ENCODE measurements around the gene ATXN3. TPM values are rescaled to one million over a fixed set of nuclear protein-coding genes. Genes with fewer than 3 reads are reported as not detected.
A peak's percentile ranks its signal among the peaks of the same experiment; 100 is the strongest.

Gene ATXN3
- total RNA-seq, 1 donor: 24.6 TPM

DNA sequence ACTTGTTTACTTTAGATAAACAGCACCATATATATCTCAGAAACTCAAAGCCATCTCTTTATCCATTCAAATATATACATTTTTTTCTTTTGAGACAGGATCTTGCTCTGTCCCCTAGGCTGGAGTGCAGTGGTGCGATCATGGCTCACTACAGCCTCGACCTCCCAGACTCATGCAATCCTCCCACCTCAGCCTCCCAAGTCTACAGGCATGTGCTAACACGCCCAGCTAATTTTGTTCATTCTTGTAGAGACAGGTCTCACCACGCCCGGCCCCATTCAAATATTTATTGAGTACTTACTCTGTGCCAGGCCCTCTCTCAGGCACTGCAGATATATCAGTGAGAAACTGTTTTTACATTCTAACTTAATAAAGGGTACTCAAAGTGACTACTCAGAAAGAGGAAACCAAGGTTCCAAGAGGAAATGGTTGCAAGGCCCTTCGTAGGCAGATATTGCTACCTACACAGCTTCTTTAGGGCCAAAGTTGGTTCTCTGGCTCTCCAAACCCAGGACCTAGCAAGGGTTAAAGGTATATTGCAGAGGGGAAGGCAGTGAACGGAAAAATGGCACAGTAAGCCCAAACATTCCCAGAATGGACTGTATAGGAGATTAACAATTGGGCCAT lies 2.9 kb downstream of the ATXN3 start:
- no peak for DNase-seq (ENCODE audit: insufficient read length, low spot score, missing footprints)
- no peaks in the 10 kb centered on the region for H3K9me3 ChIP-seq (ENCODE audit: low read depth, low read length)
- H3K4me2 ChIP-seq (ENCODE audit: insufficient read depth, low read length): no peak overlapping the region
- H3K36me3 ChIP-seq (ENCODE audit: insufficient read depth, low read length): no peaks in the 10 kb centered on the region
- H2AFZ ChIP-seq (ENCODE audit: low read length): no peak overlapping the region
- peaks cover 65% of the 10 kb centered on the region for H3K79me2 ChIP-seq (ENCODE audit: insufficient read depth, low read length)
- H3K4me1 ChIP-seq (ENCODE audit: insufficient read depth, low read length): peaks cover 7% of the 10 kb centered on the region
- TF ChIP-seq, protein P1, sequence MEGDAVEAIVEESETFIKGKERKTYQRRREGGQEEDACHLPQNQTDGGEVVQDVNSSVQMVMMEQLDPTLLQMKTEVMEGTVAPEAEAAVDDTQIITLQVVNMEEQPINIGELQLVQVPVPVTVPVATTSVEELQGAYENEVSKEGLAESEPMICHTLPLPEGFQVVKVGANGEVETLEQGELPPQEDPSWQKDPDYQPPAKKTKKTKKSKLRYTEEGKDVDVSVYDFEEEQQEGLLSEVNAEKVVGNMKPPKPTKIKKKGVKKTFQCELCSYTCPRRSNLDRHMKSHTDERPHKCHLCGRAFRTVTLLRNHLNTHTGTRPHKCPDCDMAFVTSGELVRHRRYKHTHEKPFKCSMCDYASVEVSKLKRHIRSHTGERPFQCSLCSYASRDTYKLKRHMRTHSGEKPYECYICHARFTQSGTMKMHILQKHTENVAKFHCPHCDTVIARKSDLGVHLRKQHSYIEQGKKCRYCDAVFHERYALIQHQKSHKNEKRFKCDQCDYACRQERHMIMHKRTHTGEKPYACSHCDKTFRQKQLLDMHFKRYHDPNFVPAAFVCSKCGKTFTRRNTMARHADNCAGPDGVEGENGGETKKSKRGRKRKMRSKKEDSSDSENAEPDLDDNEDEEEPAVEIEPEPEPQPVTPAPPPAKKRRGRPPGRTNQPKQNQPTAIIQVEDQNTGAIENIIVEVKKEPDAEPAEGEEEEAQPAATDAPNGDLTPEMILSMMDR (IDR thresholded peaks at IDR 0.05; ENCODE audit: extremely low read depth, low read depth, low read length): no peak
- H3K27ac ChIP-seq (ENCODE audit: low read depth, low read length): no peak overlapping the region
- H3K27me3 ChIP-seq (ENCODE audit: insufficient read depth, low read length): no peaks in the 10 kb centered on the region
- peaks cover 26% of the 10 kb centered on the region for H4K20me1 ChIP-seq (ENCODE audit: insufficient read depth, low read length)
- no peak overlapping the region for H3K4me3 ChIP-seq (ENCODE audit: insufficient read depth, low read length)

DNA sequence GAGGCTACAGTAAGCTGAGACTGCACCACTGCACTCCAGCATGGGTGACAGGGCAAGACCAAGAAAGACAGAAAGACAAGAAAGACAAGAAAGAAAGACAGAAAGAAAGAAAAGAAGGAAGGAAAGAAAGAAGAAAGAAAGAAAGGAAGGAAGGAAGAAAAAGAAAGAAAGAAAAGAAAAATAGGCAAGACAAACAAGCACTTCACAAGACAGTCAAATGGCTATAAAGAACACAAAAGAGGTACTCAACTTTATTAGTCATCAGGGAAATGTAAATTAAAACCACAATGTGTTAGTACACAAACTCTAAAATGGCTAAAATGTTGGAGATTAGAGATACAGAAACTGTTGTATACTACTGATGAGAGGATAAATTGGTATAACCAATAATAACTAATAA lies 6.6 kb downstream of the ATXN3 start:
- Histone ChIP-seq H3K9me3 (ENCODE audit: low read depth, low read length) (no peaks in the 10 kb centered on the region), H3K4me2 (ENCODE audit: insufficient read depth, low read length) (no peak overlapping the region), H2AFZ (ENCODE audit: low read length) (no peak overlapping the region), H3K36me3 (ENCODE audit: insufficient read depth, low read length) (peaks cover 6% of the 10 kb centered on the region), H3K4me3 (ENCODE audit: insufficient read depth, low read length) (no peak overlapping the region), H3K4me1 (ENCODE audit: insufficient read depth, low read length) (peaks cover under 1% of the 10 kb centered on the region), H3K79me2 (ENCODE audit: insufficient read depth, low read length) (peaks cover 75% of the 10 kb centered on the region), H4K20me1 (ENCODE audit: insufficient read depth, low read length) (peaks cover 22% of the 10 kb centered on the region), H3K27ac (ENCODE audit: low read depth, low read length) (no peak overlapping the region), H3K27me3 (ENCODE audit: insufficient read depth, low read length) (no peaks in the 10 kb centered on the region)
- DNase-seq (ENCODE audit: insufficient read length, low spot score, missing footprints): no peak
- TF ChIP-seq, protein P1 (IDR thresholded peaks at IDR 0.05; ENCODE audit: extremely low read depth, low read depth, low read length): no peak

DNA sequence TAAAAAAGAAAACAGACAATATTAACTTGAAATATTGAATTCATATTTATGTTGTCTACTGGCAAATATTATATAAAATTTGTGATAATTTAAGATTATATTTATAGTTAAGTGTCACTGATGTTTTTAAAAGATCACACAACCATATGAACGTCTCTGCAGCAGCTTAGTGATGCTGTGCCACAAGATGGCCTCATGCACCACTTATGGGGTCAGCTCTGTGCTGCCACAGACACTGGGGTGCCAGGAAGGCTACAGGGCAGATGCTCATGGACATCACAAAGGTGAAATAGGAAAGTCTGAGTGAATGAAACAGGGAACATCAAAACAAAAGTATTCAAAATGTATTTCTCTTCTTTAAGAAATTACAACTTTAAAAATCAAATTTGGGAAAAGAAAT lies 13.1 kb downstream of the ATXN3 start:
- DNase-seq (ENCODE audit: insufficient read length, low spot score, missing footprints): no peak
- Histone ChIP-seq H3K4me3 (ENCODE audit: insufficient read depth, low read length) (no peak overlapping the region), H3K36me3 (ENCODE audit: insufficient read depth, low read length) (peaks cover 8% of the 10 kb centered on the region), H3K4me2 (ENCODE audit: insufficient read depth, low read length) (no peak overlapping the region), H3K4me1 (ENCODE audit: insufficient read depth, low read length) (no peaks in the 10 kb centered on the region), H4K20me1 (ENCODE audit: insufficient read depth, low read length) (no peaks in the 10 kb centered on the region), H3K27ac (ENCODE audit: low read depth, low read length) (no peak overlapping the region), H3K9me3 (ENCODE audit: low read depth, low read length) (no peaks in the 10 kb centered on the region), H3K27me3 (ENCODE audit: insufficient read depth, low read length) (no peaks in the 10 kb centered on the region), H3K79me2 (ENCODE audit: insufficient read depth, low read length) (peaks cover 12% of the 10 kb centered on the region), H2AFZ (ENCODE audit: low read length) (no peak overlapping the region)
- TF ChIP-seq, protein P1 (IDR thresholded peaks at IDR 0.05; ENCODE audit: extremely low read depth, low read depth, low read length): peak; percentile 29

DNA sequence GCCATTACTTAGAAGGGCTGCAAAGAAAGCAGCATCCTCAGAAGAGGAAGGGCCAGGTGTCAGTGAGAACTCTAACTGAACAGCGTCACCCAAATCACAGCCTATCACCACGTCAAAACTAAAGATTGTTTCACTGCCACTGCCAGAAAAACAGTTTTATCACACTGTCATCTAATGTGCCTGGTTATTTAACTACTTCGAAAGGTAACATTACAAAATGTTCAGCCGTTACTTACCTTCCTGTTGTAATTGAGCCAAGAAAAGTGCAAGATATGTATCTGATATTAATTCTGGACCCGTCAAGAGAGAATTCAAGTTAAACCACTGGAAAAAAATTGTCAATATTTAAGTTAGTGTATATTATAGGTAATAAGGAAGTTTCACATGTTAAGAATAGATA lies 17.9 kb downstream of the ATXN3 start:
- DNase-seq (ENCODE audit: insufficient read length, low spot score, missing footprints): no peak
- no peaks in the 10 kb centered on the region for H3K27me3 ChIP-seq (ENCODE audit: insufficient read depth, low read length)
- no peaks in the 10 kb centered on the region for H3K4me1 ChIP-seq (ENCODE audit: insufficient read depth, low read length)
- no peak overlapping the region for H2AFZ ChIP-seq (ENCODE audit: low read length)
- no peak overlapping the region for H3K4me2 ChIP-seq (ENCODE audit: insufficient read depth, low read length)
- H4K20me1 ChIP-seq (ENCODE audit: insufficient read depth, low read length): no peaks in the 10 kb centered on the region
- H3K36me3 ChIP-seq (ENCODE audit: insufficient read depth, low read length): peaks cover 15% of the 10 kb centered on the region
- no peak overlapping the region for H3K4me3 ChIP-seq (ENCODE audit: insufficient read depth, low read length)
- H3K79me2 ChIP-seq (ENCODE audit: insufficient read depth, low read length): no peaks in the 10 kb centered on the region
- TF ChIP-seq, protein P1 (IDR thresholded peaks at IDR 0.05; ENCODE audit: extremely low read depth, low read depth, low read length): no peak
- H3K9me3 ChIP-seq (ENCODE audit: low read depth, low read length): no peaks in the 10 kb centered on the region
- H3K27ac ChIP-seq (ENCODE audit: low read depth, low read length): no peak overlapping the region

Measured in osteoblast (primary cell).